Lower leg skin (tissue), 4 donors: ENCODE measurements around the gene SAPCD2. TPM values are rescaled to one million over a fixed set of nuclear protein-coding genes. Genes with fewer than 3 reads are reported as not detected.

Experiments used
- DNase-seq, 2 donors: peaks; one replicate each; pipeline ENCODE4 v3.0.0-alpha.2; 2019; ENCODE audit warnings: low spot score in 2 of 2
- H3K4me3 ChIP-seq: fragments of 200-600 bp; sonication (generic); 2 replicates; pipeline ENCODE4 v1.5.1; 2017; ENCODE audit warnings: mild to moderate bottlenecking, low read depth; ENCODE audit not compliant: poor library complexity, severe bottlenecking
- POLR2A ChIP-seq, 2 donors: fragments of 450-650 bp; IDR thresholded peaks; one replicate each; pipeline ENCODE4 v1.6.1; 2016 to 2017; ENCODE audit warnings: antibody characterized with exemption in 2 of 2, mild to moderate bottlenecking in 1 of 2, moderate library complexity in 1 of 2
- WGBS, 2 donors: methylation state at CpG; one replicate each; pipeline ENCODE4 v1.1.5; 2018; 5-methylcytosine and 5-hydroxymethylcytosine counted together
- intact Hi-C: fragments of 100-400 bp; cut with DNase I; formaldehyde crosslinking; loops from one replicate; pipeline ENCODE4 v1.15.0; 2023; ENCODE audit warnings: low total_unique reads
- total RNA-seq, 4 donors: library from RNA; depleted of rRNA; stranded (reverse); fragments of >200 nt; gene quantifications; one replicate each; pipeline ENCODE4 v1.1.0, GENCODE V29; 2016
- TF ChIP-seq, protein P1 (sequence below), 3 donors: fragments of 450-650 bp; IDR thresholded peaks; one replicate each; pipeline ENCODE4 v1.5.1; 2016; ENCODE audit warnings: antibody characterized with exemption in 3 of 3, mild to moderate bottlenecking in 3 of 3, moderate library complexity in 2 of 3

The SAPCD2 gene
- total RNA-seq, 4 donors from 2014 or later, result 5.7 to 25.6 (median 13.7) TPM

DNA sequence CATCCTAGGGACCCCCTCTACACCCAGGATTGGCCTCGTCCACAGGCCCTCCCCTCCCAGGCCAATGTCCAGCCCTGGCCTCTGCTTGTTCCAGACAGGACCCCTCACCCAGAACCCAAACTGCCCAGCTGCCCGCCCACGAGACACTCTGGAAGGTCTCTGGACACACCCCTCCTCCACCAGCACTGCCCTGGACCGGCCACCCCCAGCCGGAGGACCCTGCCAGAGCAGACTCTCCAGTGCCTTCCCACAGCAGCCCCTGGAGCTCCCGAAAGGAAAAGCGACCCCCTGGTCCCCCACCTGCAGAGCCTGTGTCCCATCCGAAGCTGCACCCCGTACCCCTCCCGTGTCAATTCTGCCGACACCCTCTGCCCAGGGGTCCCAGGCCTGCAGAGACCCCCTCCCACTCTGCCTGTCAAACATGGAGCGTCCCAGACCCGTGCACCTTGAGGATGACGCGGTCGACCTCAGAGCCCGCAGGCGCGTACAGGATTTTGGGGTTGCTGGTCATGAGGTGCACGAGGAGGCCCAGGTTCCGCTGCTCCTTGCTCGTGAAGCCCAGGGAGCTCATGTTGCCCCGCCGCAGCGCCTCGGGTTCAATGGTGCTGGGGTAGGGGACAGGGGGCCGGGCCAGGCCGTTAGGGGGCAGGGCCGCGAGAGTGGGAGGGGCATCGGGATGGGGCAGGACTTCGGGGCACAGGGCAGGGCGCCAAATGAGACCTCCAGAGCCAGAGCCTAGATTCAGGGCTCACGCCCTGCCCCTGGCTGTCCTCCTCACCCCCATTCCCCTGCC is 50.3 kb downstream of the SAPCD2 start:
- intact Hi-C loops, result no loop called here
- TF ChIP-seq, protein P1, sequence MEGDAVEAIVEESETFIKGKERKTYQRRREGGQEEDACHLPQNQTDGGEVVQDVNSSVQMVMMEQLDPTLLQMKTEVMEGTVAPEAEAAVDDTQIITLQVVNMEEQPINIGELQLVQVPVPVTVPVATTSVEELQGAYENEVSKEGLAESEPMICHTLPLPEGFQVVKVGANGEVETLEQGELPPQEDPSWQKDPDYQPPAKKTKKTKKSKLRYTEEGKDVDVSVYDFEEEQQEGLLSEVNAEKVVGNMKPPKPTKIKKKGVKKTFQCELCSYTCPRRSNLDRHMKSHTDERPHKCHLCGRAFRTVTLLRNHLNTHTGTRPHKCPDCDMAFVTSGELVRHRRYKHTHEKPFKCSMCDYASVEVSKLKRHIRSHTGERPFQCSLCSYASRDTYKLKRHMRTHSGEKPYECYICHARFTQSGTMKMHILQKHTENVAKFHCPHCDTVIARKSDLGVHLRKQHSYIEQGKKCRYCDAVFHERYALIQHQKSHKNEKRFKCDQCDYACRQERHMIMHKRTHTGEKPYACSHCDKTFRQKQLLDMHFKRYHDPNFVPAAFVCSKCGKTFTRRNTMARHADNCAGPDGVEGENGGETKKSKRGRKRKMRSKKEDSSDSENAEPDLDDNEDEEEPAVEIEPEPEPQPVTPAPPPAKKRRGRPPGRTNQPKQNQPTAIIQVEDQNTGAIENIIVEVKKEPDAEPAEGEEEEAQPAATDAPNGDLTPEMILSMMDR (IDR thresholded peaks at IDR 0.05), result no peak
- no peak for TF ChIP-seq POLR2A (IDR thresholded peaks at IDR 0.05)
- H3K4me3 ChIP-seq, result no peak overlapping the region
- DNase-seq, result no peak
- WGBS, 2 donors, result 92 to 95% methylated on average over 26 to 34 of the region's 34 CpGs

DNA sequence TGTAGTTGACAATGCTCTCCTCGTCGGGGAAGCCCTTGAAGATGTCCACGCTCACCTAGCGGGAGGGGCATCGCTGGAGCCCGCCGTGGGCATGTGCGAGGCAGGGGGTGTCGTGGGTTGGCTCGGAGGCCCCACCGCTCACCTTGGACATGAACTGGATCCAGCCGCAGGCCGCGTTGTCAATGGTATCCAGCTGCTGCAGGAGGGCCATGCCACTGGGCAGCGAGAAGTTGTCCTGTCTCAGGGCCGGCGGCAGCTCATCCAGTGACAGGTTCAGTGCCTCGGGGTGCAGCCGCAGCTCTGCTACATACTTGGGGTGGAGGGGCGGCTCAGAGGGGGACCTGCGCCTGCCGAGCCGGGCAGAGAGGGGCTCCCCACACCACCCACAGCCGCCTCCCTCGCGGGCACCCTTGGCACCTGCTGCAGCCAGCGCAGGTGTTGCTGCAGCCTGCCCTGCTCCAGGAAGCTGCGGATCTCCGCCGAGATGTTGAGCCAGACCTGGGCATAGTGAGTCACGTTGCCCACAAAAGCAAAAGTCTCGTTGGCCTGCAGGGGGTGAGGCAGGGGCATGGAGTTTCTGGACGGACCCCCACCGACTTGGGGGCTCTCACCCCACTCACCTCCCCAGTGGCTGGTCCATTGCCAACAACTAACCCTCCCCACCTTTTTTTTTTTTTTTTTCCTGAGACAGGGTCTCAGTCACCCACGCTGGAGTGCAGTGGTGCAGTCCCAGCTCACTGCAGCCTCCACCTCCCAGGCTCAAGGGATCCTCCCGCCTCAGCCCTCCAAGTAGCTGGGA is 51.4 kb downstream of the SAPCD2 start:
- TF ChIP-seq, protein P1 (IDR thresholded peaks at IDR 0.05), result no peak
- no peak for TF ChIP-seq POLR2A (IDR thresholded peaks at IDR 0.05)
- WGBS, 2 donors, result 85 to 88% methylated on average over 32 to 33 of the region's 36 CpGs
- H3K4me3 ChIP-seq, result no peak overlapping the region
- DNase-seq, result no peak
- intact Hi-C loops, result no loop called here

DNA sequence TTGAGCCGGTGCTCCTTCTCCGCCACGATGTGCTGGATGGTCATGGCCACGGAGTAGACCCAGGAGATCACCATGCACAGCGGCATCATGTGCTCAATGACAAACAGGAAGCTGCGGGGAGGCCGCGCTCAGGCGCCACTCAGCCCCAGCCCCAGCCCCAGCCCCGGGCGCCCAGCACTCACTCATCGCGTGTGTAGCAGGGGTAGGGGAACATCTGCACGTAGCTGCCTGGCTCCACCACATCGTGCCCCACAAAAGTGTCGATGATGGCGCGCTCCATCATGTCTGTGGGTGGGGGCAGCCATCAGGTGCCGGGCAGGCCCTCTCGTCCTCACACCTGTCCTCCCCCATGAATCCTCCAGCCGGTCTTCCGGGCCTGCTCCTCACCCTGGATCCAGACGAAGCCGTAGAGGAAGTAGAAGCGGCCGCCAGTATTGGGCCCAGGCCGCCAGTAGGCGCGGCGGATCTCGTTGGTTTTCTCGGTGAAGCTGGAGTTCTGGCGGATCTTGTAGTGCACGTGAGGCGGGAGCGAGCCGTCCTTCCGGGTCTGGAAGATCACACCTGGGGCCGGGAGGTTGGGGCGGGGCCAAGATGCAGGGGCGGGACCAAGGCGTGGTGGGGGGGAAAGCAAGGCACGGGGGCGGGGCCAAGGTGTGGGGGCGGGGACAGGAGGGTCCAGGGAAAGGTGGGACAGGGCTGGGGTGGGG is 52.4 kb downstream of the SAPCD2 start:
- intact Hi-C loops, result no loop called here
- TF ChIP-seq, protein P1 (IDR thresholded peaks at IDR 0.05), result no peak
- no peak for TF ChIP-seq POLR2A (IDR thresholded peaks at IDR 0.05)
- no peak overlapping the region for H3K4me3 ChIP-seq
- no peak for DNase-seq
- 93 to 95% methylated on average over 24 to 38 of the region's 45 CpGs for WGBS, 2 donors

- WGBS, 2 donors, result 94 to 97% methylated on average over 26 to 27 of the region's 28 CpGs
- no peak overlapping the region for H3K4me3 ChIP-seq
- TF ChIP-seq POLR2A (IDR thresholded peaks at IDR 0.05), result no peak
- TF ChIP-seq, protein P1 (IDR thresholded peaks at IDR 0.05), result no peak
- no peak for DNase-seq
- intact Hi-C loops, result no loop called here
Observed at GRCh38 chr9:137017071-137017470, 53.3 kb downstream of the SAPCD2 start.

- intact Hi-C loops, result no loop called here
- TF ChIP-seq, protein P1 (IDR thresholded peaks at IDR 0.05), result no peak
- TF ChIP-seq POLR2A (IDR thresholded peaks at IDR 0.05), result no peak
- no peak for DNase-seq
- 91 to 94% methylated on average over 6 to 10 of the region's 16 CpGs for WGBS, 2 donors
- no peak overlapping the region for H3K4me3 ChIP-seq
Observed at GRCh38 chr9:137016436-137016835, 53.9 kb downstream of the SAPCD2 start.
